GM19467 (cell line): ENCODE measurements around the gene ACER1.

ENCODE experiments used
- ATAC-seq: cut with Tn5 transposase; IDR thresholded peaks from one replicate; pipeline ENCODE4 v1.9.1; 2021; ENCODE audit warnings: mild to moderate bottlenecking, moderate library complexity; ENCODE audit not compliant: unreplicated experiment

ACER1 gene

GRCh38 chr19:6270076-6270745, 63.2 kb downstream of the ACER1 start:
- no peak for ATAC-seq

DNA sequence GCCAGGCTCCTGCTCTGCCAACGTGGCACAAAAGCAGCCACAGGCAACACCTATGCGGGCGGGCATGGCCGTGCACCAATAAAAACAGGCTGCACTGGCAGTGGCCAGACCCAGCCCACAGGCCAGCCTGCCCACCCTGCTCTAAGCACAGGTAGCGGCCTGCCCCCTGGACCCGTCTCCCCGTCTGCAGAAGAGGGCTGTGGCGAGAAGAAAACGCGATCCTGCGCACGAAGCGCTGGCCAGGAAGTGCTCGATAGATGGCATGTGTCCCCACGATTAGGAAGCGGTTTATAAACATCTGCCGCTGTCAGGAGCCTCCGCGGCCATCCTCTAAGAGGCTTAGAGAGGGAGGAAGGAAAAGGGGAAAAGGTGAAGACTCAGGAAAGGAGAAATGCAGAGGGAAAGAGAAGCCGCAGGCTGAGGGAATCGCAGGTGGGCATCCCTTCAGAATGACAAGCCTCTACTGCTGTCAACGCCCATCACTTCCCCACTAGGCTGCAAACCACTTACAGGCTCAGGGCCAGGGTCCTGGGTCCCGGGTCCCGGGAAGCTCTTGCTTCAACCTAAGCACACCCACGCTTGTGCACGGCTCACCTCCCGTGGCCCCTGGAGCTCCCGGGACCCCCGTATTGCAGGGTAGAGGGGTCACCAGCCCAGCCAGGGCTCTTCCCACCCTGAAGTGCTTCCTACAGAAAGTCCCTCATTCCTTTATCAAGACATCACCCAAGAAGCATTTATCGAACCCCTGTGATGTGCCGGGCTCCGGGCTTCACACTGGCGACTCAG, 64.1 kb downstream of the ACER1 start:
- ATAC-seq, result no peak

DNA sequence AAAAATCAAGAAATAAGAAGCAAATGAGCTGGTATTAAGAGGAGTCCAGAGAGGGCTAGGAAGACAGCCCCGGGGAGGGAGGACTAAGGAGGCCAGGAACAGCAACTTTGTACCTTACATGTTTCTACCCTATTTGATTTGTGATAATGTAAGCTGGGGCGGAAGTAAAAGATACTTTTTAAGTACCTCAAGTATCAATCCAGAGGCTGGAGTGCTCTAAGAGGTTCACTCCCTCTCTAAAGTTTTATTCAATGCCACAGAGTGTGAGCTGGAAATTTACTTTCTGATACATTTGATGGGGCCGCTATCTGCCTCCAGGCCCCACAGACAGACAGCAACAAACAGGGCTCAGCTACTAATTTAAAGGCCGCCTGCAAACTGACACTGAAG, 65.0 kb downstream of the ACER1 start:
- ATAC-seq, result no peak

DNA sequence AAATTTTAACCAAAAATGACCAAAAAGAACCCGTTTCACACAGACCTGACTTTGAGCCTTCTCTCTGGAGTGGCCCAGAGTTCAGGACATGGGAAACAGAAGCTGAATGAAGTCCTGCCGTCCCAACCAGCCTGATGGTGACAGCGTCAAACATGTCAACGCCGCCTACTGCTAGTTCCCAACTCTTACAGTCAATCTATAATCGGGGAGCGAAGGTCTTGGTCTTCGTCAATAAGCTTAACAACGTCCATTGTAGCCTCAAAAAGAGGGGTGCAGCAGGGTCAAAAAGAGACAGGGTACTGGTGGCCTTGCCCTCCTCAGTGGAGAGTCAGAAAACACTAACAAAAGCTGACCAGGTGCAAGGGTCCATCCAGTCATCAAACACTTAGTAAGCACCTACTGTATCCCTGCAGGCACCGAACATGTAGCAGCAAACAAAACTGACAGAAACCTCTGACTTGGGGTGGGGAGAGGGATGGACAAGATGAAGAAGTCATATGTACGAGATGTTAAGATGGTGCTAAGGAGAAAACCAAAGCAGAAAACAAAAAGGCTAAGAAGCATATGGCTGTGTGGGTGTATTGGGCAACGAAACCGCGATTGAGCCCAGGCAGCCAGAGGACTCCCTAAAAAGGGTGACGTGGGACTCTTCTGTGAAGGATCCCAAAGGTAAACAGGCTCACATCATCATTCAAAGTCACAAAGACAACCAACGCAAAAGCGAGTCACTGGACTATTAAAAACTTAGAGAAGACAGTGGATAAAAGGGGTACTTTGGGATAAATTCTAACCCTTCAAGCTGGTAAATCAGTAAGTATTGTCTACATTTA, 65.6 kb downstream of the ACER1 start:
- no peak for ATAC-seq

DNA sequence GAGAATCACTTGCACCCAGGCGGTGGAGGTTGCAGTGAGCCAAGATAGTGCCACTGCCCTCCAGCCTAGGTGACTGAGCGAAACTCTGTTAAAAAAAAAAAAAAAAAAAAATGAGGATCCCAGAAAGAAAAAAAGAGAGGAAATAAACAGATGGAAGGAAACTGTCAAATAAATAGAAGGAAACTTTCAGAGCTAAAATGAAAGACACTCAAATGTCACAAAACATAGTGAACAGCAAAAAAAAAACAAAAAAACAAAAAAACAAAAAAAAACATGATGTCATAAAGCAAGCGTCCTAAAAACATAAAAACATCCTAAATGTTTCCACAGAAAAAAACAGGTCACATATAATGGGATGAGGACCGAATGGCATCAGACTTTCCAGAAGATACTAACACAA, 68.6 kb downstream of the ACER1 start:
- ATAC-seq, result no peak

- ATAC-seq, result no peak
Measured at GRCh38 chr19:6263735-6264444, 69.5 kb downstream of the ACER1 start.

- no peak for ATAC-seq
Measured at GRCh38 chr19:6263306-6263705, 70.1 kb downstream of the ACER1 start.

DNA sequence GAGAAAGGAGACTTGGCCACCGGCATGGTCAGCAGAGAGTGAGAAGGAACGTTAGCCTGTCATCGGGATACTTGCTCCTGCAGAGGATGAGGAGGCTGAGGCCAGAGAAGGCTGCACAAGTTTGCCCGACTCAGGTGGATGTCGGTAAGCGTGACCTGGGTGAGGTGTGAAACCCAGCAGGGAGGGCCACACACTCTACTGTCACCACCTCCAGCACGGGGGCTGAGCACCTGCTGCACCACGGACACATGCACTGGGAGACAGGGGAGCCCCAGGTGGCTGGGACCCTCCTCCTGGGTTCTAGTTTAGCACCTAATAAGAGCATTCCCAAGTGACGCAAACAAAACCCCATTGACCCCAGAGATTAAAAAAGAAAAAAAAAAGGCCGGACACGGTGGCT, 70.9 kb downstream of the ACER1 start:
- ATAC-seq, result no peak

GRCh38 chr19:6261883-6262282, 71.5 kb downstream of the ACER1 start:
- no peak for ATAC-seq

DNA sequence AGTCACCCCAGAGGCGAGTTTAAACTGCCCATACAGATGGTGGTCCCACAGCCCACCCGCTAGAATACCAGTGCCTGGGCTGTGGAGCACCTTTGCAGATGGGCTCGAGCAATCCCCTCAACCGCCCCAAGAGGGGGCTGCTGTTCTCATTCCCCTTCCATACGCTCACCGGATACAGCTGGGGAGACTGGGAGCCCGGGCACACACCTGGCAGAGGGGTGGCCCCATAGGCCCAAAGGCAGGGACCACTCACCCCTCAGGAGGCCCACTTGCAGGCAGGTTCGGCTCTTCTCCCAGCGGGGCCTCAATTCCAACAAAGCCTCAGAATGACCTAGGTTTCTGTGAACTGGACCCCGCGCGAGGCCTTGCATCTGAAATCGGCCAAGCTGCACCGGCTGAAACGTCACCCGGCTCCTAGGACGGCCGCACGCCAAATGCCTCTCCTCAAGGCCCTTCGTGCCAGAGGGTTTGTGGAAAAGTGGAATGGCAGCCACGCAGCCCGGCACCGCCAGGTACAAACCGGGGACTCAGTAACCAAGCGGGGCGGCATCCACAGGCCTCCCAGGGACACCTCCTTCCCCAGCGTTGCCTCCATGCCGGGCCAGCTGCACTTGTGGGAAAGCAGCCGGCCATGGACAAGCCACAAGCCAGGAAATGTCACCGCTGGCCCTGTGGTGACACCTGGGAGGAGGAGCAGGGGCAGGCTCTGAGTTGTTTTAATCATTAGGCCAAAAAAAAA, 72.3 kb downstream of the ACER1 start:
- no peak for ATAC-seq

DNA sequence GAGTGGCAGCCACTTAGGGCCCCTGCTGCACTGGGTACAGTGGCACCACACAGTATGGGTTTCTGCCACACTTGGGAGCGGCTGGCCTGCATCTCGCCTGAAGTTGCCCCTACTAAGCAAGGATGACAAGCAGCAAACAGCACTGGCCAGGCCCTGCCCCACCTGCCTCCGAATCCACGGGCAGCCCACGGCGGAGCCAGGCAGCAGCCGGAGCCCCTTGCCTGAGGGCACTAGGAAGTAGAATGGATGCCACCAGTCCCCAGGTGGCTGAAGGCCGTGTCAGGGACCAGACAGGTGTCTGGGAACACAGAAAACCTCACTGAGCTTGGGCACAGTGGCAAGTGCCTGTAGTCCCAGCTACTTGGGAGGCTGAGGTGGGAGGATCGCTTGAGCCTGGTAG, 73.0 kb downstream of the ACER1 start:
- ATAC-seq, result no peak

GRCh38 chr19:6259312-6259861, 74.0 kb downstream of the ACER1 start:
- no peak for ATAC-seq

DNA sequence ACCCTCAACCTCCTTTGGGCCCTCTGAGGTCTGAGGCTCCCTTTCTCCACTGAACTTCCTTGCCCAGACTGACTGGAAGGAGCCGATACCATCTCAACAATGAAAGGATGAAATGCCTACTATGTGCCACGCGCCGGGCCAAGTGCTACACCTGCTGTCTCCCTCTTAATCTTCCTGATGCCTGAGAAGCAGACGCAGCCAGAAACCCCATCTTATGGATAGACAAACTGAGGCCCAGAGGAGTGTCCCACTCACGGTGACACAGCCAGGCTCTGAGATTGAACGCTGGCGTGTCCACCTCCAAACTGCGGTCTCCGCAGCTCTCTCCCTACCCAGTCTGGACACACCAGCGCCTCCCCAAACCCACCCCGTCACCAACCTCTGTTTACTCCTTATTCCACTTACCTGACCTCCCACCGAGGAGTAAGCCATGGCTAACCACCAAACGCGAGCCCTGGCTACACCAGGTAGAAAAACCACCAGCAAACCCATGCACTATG, 74.5 kb downstream of the ACER1 start:
- ATAC-seq, result no peak
